NAMALWA (cell line): ENCODE results near the gene HOXB3.
"Not testable (repeated sequence)": the region's sequence is repeated elsewhere in the genome, so short reads cannot be mapped to it uniquely, and the experiment has no call there.

ENCODE experiments used
- DNase-seq: peaks from one replicate; pipeline ENCODE4 v3.0.0-alpha.2; 2015; ENCODE audit warnings: low spot score

HOXB3 gene

DNA sequence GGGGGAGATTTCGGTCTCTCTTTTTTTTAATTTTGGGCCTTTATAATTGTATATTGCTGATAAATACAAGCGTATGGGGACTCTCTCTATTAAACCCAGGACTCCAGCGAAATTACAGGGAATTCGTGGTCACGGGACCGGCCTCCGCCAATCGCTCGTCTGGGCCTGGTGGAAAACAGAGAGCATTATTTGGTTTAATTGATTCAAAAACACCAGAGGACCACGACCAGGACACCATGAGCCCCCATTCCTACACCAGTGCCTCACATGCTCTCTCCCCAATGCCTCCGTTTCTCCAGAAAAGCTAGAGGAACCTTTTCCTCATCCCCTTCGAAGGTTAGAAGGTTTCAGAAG lies 45.0 kb downstream of the HOXB3 start, which contains the start of gene HOXB2:
Gene HOXB2, minus strand, starts transcription at position 88 of the 354 bp plus-strand sequence. CDS start 198 bp downstream, outside the sequence.
- no peak for DNase-seq

DNA sequence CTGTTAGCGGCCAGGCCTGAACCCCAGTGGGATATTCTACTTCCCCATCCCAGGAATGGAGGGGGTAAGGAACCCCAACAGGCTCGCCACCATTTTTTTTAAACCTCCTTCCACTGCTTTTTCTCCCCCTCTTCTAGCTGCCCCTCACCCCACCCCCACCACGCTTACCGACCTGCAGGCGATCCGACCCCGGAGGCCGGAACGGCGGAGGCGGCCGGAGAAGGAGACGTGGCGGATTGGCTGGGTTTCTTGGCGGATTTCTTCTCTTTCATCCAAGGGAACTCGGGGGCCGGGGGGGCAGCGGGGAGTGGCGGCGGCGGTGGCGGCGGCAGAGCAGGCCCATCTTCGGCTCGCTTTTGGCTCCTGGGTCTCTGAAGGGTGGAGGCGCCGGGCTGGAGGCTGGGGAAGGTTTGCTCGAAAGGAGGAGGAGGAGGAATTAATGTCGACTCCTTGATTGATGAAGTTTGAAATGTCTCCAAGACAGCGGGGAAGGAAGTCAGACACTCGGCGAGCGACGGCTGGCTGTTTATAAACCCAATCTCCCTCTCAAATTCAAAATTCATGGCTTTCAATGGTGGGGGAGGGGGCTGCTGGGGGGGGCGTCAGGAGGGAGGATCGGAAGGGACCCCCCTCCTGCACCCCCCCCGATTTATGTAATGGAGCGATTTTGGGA lies 45.6 kb downstream of the HOXB3 start:
- DNase-seq: no peak

DNA sequence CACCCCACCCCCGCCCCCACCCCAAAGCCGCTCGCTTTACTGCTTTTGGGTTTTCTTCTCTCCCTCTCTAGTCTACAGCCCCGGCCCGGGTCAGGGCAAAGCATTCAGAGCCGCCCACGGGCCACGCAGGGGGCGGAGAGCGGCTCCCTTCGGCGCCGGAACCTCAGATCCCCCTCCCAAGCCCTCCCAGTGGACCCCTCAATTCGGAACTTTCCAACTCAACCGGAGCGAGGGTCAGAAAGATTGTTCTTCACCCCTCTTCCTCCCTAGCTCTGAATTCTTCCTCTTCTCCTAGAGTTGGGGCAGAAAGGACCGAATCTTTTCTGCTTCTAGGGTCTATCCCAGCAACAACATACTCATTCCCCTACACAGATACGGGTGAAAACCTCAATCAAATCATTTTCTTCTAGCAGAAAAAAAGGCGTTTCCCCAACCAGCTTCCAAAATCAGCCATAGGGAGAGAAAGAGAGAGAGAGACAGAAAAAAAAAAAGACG lies 46.1 kb downstream of the HOXB3 start:
- no peak for DNase-seq

- DNase-seq: peak; percentile 12
These were observed 46.8 kb downstream of the HOXB3 start for GRCh38 chr17:48543107-48543853.

- no peak for DNase-seq
These were observed 47.3 kb downstream of the HOXB3 start for GRCh38 chr17:48542698-48543106.

DNA sequence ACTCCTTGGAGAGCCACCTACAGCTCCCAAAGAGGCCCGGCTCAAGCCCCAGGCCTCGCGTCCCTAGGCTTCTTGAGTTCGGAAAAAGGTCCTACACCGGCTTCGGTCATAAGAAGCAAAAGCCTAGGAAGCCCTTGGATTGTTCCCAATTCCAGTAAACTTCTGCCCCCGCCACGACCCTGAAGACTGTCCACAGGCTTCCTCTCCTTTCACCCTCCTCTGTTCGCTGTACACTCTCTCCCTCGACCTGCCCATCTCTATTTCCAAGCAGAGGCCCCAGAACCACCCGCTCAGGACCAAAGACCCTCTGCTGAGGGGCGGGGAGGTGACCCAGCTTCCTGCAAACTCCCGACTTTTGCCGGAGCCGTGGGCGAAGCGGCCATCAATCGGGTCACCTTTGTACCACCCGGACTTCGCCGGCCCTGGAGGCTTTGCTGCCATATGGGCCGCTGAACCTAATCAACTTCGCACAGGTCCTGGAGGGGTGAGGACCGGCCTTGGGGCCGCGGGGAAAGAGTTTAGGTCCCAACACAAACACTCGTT lies 47.9 kb downstream of the HOXB3 start:
- no peak for DNase-seq

GRCh38 chr17:48541577-48542113 lies 48.4 kb downstream of the HOXB3 start:
- no peak for DNase-seq

DNA sequence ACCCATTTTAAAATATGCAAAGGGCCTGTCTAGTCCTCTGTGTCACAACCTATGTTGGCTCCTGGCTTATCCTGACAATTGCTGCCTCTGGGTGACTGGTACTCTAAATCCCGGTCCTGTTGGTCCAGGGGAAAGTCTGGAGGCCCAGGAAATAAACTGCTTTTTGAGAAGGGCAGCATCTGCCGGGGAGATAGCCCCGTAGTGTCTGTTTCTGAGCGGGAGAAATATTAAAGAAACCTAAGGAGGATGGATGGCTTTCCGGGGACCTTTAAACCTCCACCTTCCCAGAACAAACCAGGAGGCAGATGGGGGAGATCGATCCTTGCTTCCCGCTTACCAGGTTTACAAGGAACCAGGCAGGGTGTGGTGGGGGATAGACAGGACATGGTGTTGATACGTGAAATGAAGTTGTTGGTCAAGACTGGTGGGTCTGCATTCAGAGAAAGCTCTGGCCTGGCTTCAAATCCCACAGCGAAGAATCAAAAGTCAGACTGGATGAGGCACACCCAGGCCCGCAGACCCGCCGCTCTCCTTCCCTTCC lies 48.9 kb downstream of the HOXB3 start:
- DNase-seq: no peak

GRCh38 chr17:48540213-48540612 lies 49.8 kb downstream of the HOXB3 start:
- no peak for DNase-seq

DNA sequence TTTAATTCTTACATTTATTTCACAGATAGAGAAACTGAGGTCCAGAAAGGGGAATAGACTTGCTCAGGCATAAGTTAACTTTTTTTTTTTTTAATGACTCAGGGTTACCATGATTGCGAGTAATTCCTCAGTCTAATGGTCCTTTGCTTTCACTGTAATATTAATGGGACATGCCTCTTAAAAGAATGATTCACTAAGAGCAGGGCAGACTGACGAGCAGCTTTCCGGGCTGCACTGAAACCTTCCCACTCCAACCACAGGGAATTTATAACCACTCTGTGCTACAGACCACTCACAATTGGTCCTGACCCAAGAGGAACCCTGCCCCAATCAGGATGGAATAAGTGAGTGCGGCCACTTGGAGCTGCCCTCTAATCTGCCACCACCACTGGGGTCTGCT lies 50.9 kb downstream of the HOXB3 start:
- no peak for DNase-seq

- DNase-seq: no peak
These were observed 52.7 kb downstream of the HOXB3 start for GRCh38 chr17:48537316-48537715.

DNA sequence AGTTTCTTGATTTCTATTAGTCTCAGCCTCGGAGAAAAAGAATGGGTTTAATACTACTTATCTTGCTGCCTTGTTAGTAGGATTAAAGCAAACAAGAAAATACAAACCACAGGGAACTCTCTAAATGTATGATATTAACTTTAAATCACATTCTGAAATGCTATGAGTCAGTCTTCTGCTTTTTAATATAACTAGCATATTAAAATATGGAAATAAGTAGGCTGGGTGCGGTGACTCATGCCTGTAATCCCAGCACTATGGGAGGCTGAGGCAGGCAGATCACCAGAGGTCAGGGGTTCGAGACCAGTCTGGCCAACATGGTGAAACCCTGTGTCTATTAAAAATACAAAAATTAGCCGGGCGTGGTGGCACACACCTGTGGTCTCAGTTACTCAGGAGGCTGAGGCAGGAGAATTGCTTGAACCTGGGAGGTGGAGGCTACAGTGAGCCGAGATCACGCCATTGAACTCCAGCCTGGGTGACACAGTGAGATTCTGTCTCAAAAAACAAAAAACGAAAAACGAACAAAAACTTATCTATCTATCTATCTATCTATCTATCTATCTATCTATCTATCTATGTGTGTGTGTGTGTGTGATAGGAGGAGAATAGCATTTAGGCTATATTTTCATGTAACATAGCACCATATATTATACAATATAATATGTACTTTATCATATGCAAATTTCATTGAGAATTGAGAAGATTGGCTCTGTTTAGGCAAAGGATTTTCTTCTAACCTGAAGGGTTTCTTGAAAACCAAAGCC lies 54.1 kb downstream of the HOXB3 start:
- DNase-seq: not testable (repeated sequence)

DNA sequence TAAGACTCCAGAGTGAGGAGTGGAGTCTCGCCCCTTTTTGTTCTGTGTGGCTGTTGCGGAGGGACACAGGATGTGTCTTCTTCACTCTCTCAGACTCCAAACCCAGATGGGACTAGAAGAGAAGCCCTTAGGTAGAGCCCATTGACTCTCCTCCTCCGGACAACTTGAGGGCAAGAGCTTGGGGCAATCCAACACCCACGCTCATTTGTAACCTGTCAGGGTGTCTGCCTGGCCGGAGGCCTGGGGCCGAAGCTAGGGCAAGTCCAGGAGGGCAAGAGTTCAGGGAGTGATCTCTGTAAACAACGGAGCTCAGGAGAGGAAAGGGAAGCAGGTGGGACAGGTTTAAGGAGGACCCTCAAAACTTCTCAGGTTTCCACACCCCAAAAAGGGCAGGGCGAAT lies 57.8 kb downstream of the HOXB3 start:
- no peak for DNase-seq

DNA sequence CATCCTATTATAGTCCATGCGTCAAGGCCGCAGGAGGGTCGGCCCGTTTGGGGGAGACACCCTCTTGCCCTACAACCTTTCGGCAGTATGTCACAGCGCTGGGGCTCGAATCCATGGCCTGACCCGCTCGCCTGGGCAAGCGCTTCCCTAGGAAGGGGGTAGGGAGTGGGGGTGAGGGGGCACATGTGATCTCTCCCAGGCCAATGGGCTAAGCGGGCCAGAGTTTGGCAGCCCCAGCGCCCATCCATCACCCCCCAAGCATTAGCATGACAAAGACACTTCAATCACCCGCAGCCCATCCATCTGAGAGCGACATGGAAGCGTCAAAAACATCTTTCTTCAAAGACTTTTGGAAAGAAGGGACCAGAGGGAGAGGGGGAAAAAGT lies 59.2 kb downstream of the HOXB3 start, which contains the start of gene HOXB1:
Gene HOXB1, minus strand, starts transcription at position 125 of the 386 bp plus-strand sequence. Its CDS starts 107 bp downstream, at position 18.
- no peak for DNase-seq

GRCh38 chr17:48530208-48530886 lies 59.7 kb downstream of the HOXB3 start:
- DNase-seq: no peak

- DNase-seq: no peak
These were observed 60.4 kb downstream of the HOXB3 start for GRCh38 chr17:48529683-48530009.

DNA sequence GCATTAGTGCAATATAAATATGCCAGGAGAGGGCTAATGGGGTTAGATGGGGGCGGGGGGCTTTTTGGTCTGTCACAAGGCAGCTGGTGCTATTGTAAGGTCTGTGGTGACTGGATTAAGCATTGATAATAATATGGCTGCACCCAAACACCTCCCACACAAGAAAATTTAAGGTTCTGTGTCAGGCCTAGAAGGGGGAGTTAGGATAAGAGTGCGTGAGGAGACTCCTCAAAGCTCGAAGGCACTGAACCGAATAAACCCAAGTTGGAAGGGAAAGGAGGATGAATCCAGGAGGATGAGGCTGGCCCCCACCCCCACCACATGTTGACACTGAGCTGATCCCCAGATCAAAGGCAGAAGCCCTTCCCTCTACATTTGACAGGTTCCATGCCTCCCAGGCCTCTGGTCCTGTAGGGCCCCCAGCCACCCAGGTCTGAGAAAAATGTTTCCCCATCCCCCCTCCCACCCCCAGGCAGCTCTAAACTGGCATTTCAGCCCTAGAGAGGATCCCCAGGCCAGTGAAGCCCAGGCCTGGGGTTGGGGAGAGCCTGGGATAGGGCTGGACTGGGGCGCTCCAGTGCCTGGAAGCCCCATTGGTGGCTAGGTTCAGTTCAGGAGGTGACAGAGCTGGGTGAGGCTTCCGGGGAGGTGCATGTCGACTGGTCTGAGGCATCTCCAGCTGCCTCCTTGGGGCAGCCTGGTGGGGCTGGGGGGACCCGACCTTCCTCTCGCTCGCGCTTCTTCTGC lies 60.9 kb downstream of the HOXB3 start:
- no peak for DNase-seq

DNA sequence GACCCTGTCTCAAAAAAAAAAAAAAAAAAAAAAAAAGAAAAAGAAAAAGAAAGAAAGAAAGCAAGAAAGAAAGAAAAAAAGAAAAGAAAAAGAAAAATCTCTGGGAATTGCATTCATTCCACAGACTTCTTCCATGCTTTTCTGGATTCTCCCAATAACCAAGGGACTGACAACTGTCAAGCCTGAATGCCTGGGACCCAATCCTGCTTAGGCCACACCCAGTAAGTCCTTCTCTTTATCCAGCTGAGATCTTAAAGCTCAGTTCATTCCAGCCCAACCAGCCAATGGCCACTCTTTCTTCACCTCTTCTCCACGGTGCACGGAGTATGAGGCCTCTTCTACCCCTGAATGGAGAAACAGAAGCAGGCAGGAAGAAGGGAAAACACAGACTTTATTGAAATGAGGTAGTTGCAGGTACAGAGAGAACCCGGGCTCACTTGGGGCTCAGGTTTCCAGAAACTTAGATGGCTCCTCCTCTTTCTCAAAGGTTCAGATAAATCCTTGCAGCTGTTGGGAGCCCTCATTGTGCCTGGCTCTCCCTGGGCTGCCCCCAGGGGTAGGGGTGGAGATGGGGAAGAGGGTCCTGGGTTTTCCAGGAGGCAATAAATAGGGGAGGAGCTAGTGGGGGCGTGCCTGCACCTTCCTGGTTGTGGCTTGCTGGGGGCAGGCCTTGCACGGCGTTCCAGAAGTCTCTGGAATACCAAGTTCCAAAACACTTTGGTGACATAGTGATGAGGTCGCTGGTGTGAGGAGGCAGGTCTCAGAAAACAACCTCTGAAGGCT lies 61.7 kb downstream of the HOXB3 start:
- DNase-seq: no peak

- no peak for DNase-seq
These were observed 62.5 kb downstream of the HOXB3 start for GRCh38 chr17:48527547-48527932.
